Nephron (organoid): ENCODE measurements around the gene PACS1.

Experiments
- H3K27ac Mint-ChIP-seq, 3 experiments: 2 replicates each; pipeline ENCODE4 v1.8.0; 2020; ENCODE audit warnings: mixed read lengths in 3 of 3, mild to moderate bottlenecking in 2 of 3, moderate library complexity in 1 of 3
- H3K27me3 Mint-ChIP-seq: 2 replicates; pipeline ENCODE4 v1.8.0; 2021; ENCODE audit warnings: low read depth, mild to moderate bottlenecking, moderate library complexity, mixed read lengths
- H3K36me3 Mint-ChIP-seq: 2 replicates; pipeline ENCODE4 v1.8.0; 2020; ENCODE audit warnings: low read depth, mixed read lengths
- H3K4me1 Mint-ChIP-seq: 2 replicates; pipeline ENCODE4 v1.8.0; 2020; ENCODE audit warnings: mixed read lengths
- H3K4me3 Mint-ChIP-seq, 3 experiments: 2 replicates each; pipeline ENCODE4 v1.8.0; 2020; ENCODE audit warnings: mild to moderate bottlenecking in 3 of 3, mixed read lengths in 3 of 3, moderate library complexity in 2 of 3
- H3K9me3 Mint-ChIP-seq: 2 replicates; pipeline ENCODE4 v1.8.0; 2020; ENCODE audit warnings: mixed read lengths
- CTCF ChIP-seq, 3 experiments: fragments of 200-600 bp; sonication (generic); IDR thresholded peaks; one replicate each; pipeline ENCODE4 v1.5.0; 2021; ENCODE audit warnings: antibody characterized with exemption in 3 of 3; ENCODE audit not compliant: unreplicated experiment in 3 of 3

Gene PACS1

DNA sequence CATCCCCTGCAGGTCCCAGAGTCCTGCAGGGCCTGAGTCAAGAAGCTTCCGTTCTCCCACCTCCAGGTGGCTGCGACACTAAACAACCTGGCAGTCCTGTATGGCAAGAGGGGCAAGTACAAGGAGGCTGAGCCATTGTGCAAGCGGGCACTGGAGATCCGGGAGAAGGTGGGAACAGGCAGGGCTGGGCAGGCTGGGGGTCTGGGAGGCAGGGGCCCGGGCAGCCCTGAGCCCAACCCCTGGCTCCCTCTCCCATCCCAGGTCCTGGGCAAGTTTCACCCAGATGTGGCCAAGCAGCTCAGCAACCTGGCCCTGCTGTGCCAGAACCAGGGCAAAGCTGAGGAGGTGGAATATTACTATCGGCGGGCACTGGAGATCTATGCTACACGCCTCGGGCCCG is 193.7 kb downstream of the PACS1 start:
- H3K27ac Mint-ChIP-seq: no peak overlapping the region
- H3K9me3 Mint-ChIP-seq: no peaks in the 10 kb centered on the region
- H3K4me1 Mint-ChIP-seq: peaks cover 26% of the 10 kb centered on the region
- H3K27me3 Mint-ChIP-seq: no peaks in the 10 kb centered on the region
- no peak overlapping the region for H3K4me3 Mint-ChIP-seq
- H3K36me3 Mint-ChIP-seq: peaks cover 37% of the 10 kb centered on the region
- TF ChIP-seq CTCF (IDR thresholded peaks at IDR 0.05; ENCODE audit: unreplicated experiment in 3 of 3): no peak

DNA sequence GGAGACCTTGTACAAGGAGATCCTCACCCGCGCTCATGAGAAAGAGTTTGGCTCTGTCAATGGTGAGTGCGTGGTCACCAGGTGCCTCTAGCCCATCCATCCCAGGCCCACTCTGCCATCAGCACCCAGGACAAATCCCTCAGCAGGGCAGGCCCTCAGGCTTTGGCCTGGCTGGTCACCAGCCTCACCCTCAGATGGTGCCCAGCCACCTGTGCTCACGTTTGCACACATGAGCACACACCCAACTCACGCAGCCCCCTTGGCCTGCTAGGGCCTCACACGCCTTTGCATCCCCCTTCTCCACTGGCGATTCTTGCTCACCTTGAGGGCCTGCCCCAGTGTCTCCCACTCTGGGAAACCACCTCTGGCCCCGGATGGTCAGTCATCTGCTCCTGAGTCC is 194.3 kb downstream of the PACS1 start:
- Mint-ChIP-seq H3K27ac (no peak overlapping the region), H3K4me1 (peaks cover 20% of the 10 kb centered on the region), H3K4me3 (peak overlapping the region in 1 of 3 experiments; percentile 23), H3K27me3 (no peaks in the 10 kb centered on the region), H3K9me3 (no peaks in the 10 kb centered on the region), H3K36me3 (peaks cover 31% of the 10 kb centered on the region)
- TF ChIP-seq CTCF (IDR thresholded peaks at IDR 0.05; ENCODE audit: unreplicated experiment in 3 of 3): no peak

- H3K27me3 Mint-ChIP-seq: no peaks in the 10 kb centered on the region
- no peak for TF ChIP-seq CTCF (IDR thresholded peaks at IDR 0.05; ENCODE audit: unreplicated experiment in 3 of 3)
- H3K27ac Mint-ChIP-seq: no peak overlapping the region
- H3K4me3 Mint-ChIP-seq: peak overlapping the region in 1 of 3 experiments; percentile 23
- peaks cover 27% of the 10 kb centered on the region for H3K36me3 Mint-ChIP-seq
- H3K9me3 Mint-ChIP-seq: no peaks in the 10 kb centered on the region
- peaks cover 15% of the 10 kb centered on the region for H3K4me1 Mint-ChIP-seq
These were observed 194.8 kb downstream of the PACS1 start for GRCh38 chr11:66264914-66265313.

- H3K4me1 Mint-ChIP-seq: peaks cover 11% of the 10 kb centered on the region
- peaks cover 24% of the 10 kb centered on the region for H3K36me3 Mint-ChIP-seq
- H3K27me3 Mint-ChIP-seq: no peaks in the 10 kb centered on the region
- H3K27ac Mint-ChIP-seq: no peak overlapping the region
- H3K9me3 Mint-ChIP-seq: no peaks in the 10 kb centered on the region
- no peak for TF ChIP-seq CTCF (IDR thresholded peaks at IDR 0.05; ENCODE audit: unreplicated experiment in 3 of 3)
- peak overlapping the region in 2 of 3 experiments; percentile 23 to 32 for H3K4me3 Mint-ChIP-seq
These were observed 195.7 kb downstream of the PACS1 start for GRCh38 chr11:66265531-66266377.

- Mint-ChIP-seq H3K27me3 (no peaks in the 10 kb centered on the region), H3K4me1 (peaks cover 11% of the 10 kb centered on the region), H3K9me3 (no peaks in the 10 kb centered on the region), H3K27ac (peak overlapping the region; percentile 87 to 99 (median 97)), H3K36me3 (peaks cover 25% of the 10 kb centered on the region), H3K4me3 (peak overlapping the region; percentile 94 to 96 (median 96))
- no peak for TF ChIP-seq CTCF (IDR thresholded peaks at IDR 0.05; ENCODE audit: unreplicated experiment in 3 of 3)
These were observed 196.4 kb downstream of the PACS1 start for GRCh38 chr11:66266378-66267038.
